B cell (primary cell): ENCODE results near the gene AXL. TPM values are rescaled to one million over a fixed set of nuclear protein-coding genes. Genes with fewer than 3 reads are reported as not detected.

Experiments
- ATAC-seq: fragments of 200-7000 bp; cut with Tn5 transposase; one replicate; pipeline ENCODE4 v1.10.0; 2021; ENCODE audit warnings: low read depth, mild to moderate bottlenecking, moderate number of reproducible peaks, moderate library complexity
- CTCF ChIA-PET: fragments of 350-600 bp; sonication (Branson Sonifier 250); formaldehyde crosslinking; loops from one replicate; lab custom pipeline; 2021; ENCODE audit warnings: antibody characterized with exemption, inconsistent platforms; lab: Charles Lee
- POLR2A ChIA-PET: fragments of 350-600 bp; sonication (Branson Sonifier 250); formaldehyde crosslinking; loops from one replicate; lab custom pipeline; 2021; ENCODE audit warnings: antibody characterized with exemption; lab: Charles Lee
- DNase-seq: peaks from one replicate; pipeline ENCODE4 v3.0.0; 2013
- H2AFZ ChIP-seq: 2 replicates; pipeline ENCODE4 v1.6.1; 2012; ENCODE audit warnings: mild to moderate bottlenecking, low read depth, low read length; ENCODE audit not compliant: insufficient read depth, poor library complexity, severe bottlenecking
- H3K27ac ChIP-seq, 2 donors: 1 replicate in 1 of 2; 2 replicates in 1 of 2; pipeline ENCODE4 v1.5.1; 2012 to 2013; ENCODE audit warnings: low read length in 2 of 2, mild to moderate bottlenecking in 2 of 2, moderate library complexity in 1 of 2
- H3K27me3 ChIP-seq, 4 experiments: fragments of 200-600 bp in 1 of 4; sonication (generic) in 1 of 4; replicated peaks in 1 of 4; 1 replicate in 2 of 4; 2 replicates in 2 of 4; pipeline versions ENCODE4 v1.6.1 to v1.7.0; 2013 to 2016; ENCODE audit warnings: low read length in 3 of 4, mild to moderate bottlenecking in 2 of 4, mixed read lengths in 1 of 4, moderate library complexity in 1 of 4; ENCODE audit not compliant: insufficient read depth in 4 of 4, control insufficient read depth in 3 of 4; ENCODE audit errors: control extremely low read depth in 1 of 4
- H3K36me3 ChIP-seq, 2 experiments: replicated peaks in 1 of 2; 1 replicate in 1 of 2; 2 replicates in 1 of 2; pipeline versions ENCODE4 v1.6.1 to v1.7.1; 2013; ENCODE audit warnings: low read length in 1 of 2; ENCODE audit not compliant: insufficient read depth in 2 of 2, control insufficient read depth in 1 of 2; ENCODE audit errors: control extremely low read depth in 1 of 2, extremely low read depth in 1 of 2
- H3K4me1 ChIP-seq, 2 donors: fragments of 200-600 bp in 1 of 2; sonication (generic) in 1 of 2; 1 replicate in 1 of 2; 2 replicates in 1 of 2; pipeline versions ENCODE4 v1.5.1 to v1.6.1; 2013 to 2017; ENCODE audit warnings: low read length in 2 of 2; ENCODE audit not compliant: control insufficient read depth in 2 of 2, insufficient read depth in 2 of 2
- H3K4me2 ChIP-seq: replicated peaks from 2 replicates; pipeline ENCODE3; 2012; ENCODE audit warnings: mild to moderate bottlenecking, low read depth, low read length; ENCODE audit not compliant: poor library complexity, severe bottlenecking
- H3K4me3 ChIP-seq, 5 experiments: fragments of 200-600 bp in 1 of 5; sonication (generic) in 1 of 5; 1 replicate in 3 of 5; 2 replicates in 2 of 5; pipeline versions ENCODE4 v1.5.1 to v1.7.0; 2011 to 2016; ENCODE audit warnings: low read length in 4 of 5, mild to moderate bottlenecking in 4 of 5, low read depth in 2 of 5, control low read depth in 1 of 5, moderate library complexity in 1 of 5; ENCODE audit not compliant: insufficient read depth in 1 of 5; ENCODE audit errors: control extremely low read depth in 1 of 5, extremely low read depth in 1 of 5
- H3K79me2 ChIP-seq: fragments of 200-600 bp; sonication (generic); one replicate; pipeline ENCODE4 v1.6.0; 2016; ENCODE audit warnings: low read length; ENCODE audit not compliant: control insufficient read depth, insufficient read depth
- H3K9ac ChIP-seq: fragments of 200-600 bp; sonication (generic); 2 replicates; pipeline ENCODE4 v1.6.1; 2017; ENCODE audit warnings: mild to moderate bottlenecking, low read length, moderate library complexity
- H3K9me3 ChIP-seq, 3 donors: one replicate each; pipeline versions ENCODE4 v1.6.1 to v1.7.1; 2013; ENCODE audit warnings: low read length in 2 of 3; ENCODE audit not compliant: control insufficient read depth in 2 of 3, insufficient read depth in 1 of 3; ENCODE audit errors: control extremely low read depth in 1 of 3
- H4K20me1 ChIP-seq: 2 replicates; pipeline ENCODE4 v1.6.0; 2012; ENCODE audit warnings: mild to moderate bottlenecking, low read length; ENCODE audit not compliant: insufficient read depth, control insufficient read depth, poor library complexity, severe bottlenecking
- H3K27ac Mint-ChIP-seq: one replicate; pipeline ENCODE4 v1.8.0; 2021; ENCODE audit warnings: mixed read lengths
- H3K27me3 Mint-ChIP-seq: one replicate; pipeline ENCODE4 v1.8.0; 2021; ENCODE audit warnings: mixed read lengths
- H3K4me1 Mint-ChIP-seq: one replicate; pipeline ENCODE4 v1.8.0; 2021; ENCODE audit warnings: mixed read lengths
- H3K4me3 Mint-ChIP-seq: one replicate; pipeline ENCODE4 v1.8.0; 2021; ENCODE audit warnings: mixed read lengths
- H3K9me3 Mint-ChIP-seq: one replicate; pipeline ENCODE4 v1.8.0; 2022; ENCODE audit warnings: mixed read lengths; ENCODE audit not compliant: insufficient read depth
- EZH2 ChIP-seq: IDR thresholded peaks from 2 replicates; pipeline ENCODE4 v1.6.1; 2012; ENCODE audit warnings: borderline replicate concordance, low read depth, mild to moderate bottlenecking, moderate library complexity, low read length; ENCODE audit not compliant: insufficient read depth, poor library complexity, severe bottlenecking
- WGBS: methylation state at CpG from one replicate; pipeline ENCODE4 v1.1.5; 2013; ENCODE audit warnings: missing lambda C conversion rate; ENCODE audit not compliant: insufficient coverage; 5-methylcytosine and 5-hydroxymethylcytosine counted together
- intact Hi-C: fragments of 100-400 bp; cut with micrococcal nuclease; formaldehyde crosslinking; loops from one replicate; pipeline ENCODE4 v1.10.0; 2022
- polyA plus RNA-seq: library from polyadenylated mRNA; depleted of rRNA; stranded (reverse); fragments of >200 nt; gene quantifications from 2 replicates; pipeline ENCODE4 v1.2.3, GENCODE V29; 2012
- total RNA-seq, 2 donors: library from RNA; stranded (reverse); fragments of 120-200 nt in 1 of 2; gene quantifications; 1 replicate in 1 of 2; 2 replicates in 1 of 2; pipeline versions ENCODE4 v1.2.3 to v1.2.4, GENCODE V29; 2013 to 2022
- TF ChIP-seq, protein P1 (sequence below): fragments of 200-600 bp; IDR thresholded peaks from one replicate; pipeline ENCODE4 v1.8.0; 2022; ENCODE audit warnings: antibody characterized with exemption, mild to moderate bottlenecking

The AXL gene
- total and polyA plus RNA-seq, 2 donors (not counting 1 experiment from before 2014, with no cell fraction given), result not detected

DNA sequence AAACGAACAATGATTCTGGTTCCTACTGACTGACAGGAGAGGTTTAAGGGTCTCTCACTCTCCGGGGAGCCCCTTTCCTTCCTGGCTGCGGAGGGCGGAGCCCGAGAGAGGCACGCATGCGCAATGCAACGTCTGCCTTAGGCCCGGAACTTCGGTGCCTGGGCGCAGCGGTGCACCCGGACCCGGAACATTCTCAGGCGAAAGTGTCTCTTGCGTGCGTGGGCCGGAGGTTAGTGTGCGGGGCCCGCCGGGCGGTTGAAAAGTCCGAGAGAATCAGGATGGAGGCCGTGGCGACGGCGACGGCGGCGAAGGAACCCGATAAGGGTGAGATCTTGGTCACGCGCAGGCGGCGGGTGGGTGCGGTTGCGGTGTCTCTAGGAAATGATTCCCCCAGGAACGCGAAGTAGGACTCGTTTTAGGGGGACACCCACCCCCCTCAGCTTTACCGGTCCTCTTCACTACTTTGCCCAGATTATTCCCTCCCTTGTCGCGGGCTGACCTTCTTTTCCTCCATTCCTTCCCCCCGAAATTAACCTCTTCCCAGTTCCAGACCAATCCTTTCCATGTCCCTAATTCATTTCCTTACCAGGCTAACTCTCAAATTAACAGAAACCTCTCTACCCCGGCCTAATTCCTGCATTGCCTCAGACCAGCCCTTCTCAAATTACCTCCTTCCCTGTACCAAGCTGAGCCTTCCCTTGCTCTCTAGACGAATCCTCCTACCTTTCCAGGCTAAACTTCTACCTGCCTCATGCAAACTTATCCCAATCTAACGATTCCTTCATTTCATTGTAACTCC is 91.2 kb downstream of the AXL start, which contains the start of gene CCDC97:
CCDC97 (plus strand) TSS at position 140 of the 799 bp plus-strand sequence; CDS start at position 279, 139 bp downstream.
- Histone ChIP-seq H3K4me2 (peak within 1 kb of the TSS; percentile 98), H3K27me3 (no peaks in the 10 kb centered on the region), H3K4me1 (peaks cover 49 to 62% of the 10 kb centered on the region in 2 donors), H2AFZ (peak within 1 kb of the TSS; percentile 90), H3K9ac (peak within 1 kb of the TSS; percentile 96), H3K9me3 (no peaks in the 10 kb centered on the region), H4K20me1 (peaks cover 43% of the 10 kb centered on the region), H3K4me3 (peak within 1 kb of the TSS; percentile 59 to 100 (median 68)), H3K36me3 (peaks cover 4 to 42% of the 10 kb centered on the region in 2 experiments), H3K79me2 (peaks cover 73% of the 10 kb centered on the region), H3K27ac (peak within 1 kb of the TSS; percentile 89 to 100)
- intact Hi-C loops, result loop anchor here (1.0 kb wide), 3 partner anchors 16 to 87 kb away; partner anchors contain the start of genes BCKDHA and EXOSC5
- Mint-ChIP-seq H3K27me3 (no peaks in the 10 kb centered on the region), H3K27ac (peak within 1 kb of the TSS; percentile 100), H3K4me3 (peak within 1 kb of the TSS; percentile 98), H3K4me1 (peaks cover 64% of the 10 kb centered on the region), H3K9me3 (no peaks in the 10 kb centered on the region)
- peak; percentile 77 for ATAC-seq
- ChIA-PET CTCF (interaction anchor here (0.7 to 7.2 kb wide), 10 partner anchors 17 to 371 kb away, joined by 3 to 67 read pairs (median 12); partner anchors contain the start of genes HNRNPUL1 and TGFB1), POLR2A (interaction anchor here (0.5 to 1.6 kb wide), 5 partner anchors 17 to 69 kb away, joined by 5 to 12 read pairs (median 7); partner anchors contain the start of genes B9D2 and HNRNPUL1)
- WGBS, result under 1% methylated on average over 47 of the region's 47 CpGs
- TF ChIP-seq, protein P1, sequence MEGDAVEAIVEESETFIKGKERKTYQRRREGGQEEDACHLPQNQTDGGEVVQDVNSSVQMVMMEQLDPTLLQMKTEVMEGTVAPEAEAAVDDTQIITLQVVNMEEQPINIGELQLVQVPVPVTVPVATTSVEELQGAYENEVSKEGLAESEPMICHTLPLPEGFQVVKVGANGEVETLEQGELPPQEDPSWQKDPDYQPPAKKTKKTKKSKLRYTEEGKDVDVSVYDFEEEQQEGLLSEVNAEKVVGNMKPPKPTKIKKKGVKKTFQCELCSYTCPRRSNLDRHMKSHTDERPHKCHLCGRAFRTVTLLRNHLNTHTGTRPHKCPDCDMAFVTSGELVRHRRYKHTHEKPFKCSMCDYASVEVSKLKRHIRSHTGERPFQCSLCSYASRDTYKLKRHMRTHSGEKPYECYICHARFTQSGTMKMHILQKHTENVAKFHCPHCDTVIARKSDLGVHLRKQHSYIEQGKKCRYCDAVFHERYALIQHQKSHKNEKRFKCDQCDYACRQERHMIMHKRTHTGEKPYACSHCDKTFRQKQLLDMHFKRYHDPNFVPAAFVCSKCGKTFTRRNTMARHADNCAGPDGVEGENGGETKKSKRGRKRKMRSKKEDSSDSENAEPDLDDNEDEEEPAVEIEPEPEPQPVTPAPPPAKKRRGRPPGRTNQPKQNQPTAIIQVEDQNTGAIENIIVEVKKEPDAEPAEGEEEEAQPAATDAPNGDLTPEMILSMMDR, result no peak
- no peak for TF ChIP-seq EZH2
- peak; percentile 97 for DNase-seq
